Tibial artery (tissue), 4 donors: ENCODE data around the gene MOXD1.

ENCODE experiments used
- DNase-seq, 2 donors: peaks; one replicate each; pipeline ENCODE4 v3.0.0-alpha.2; 2019
- H3K27ac ChIP-seq, 2 donors: fragments of 200-600 bp; sonication (generic) in 1 of 2; 1 replicate in 1 of 2; 2 replicates in 1 of 2; pipeline ENCODE4 v1.5.1; 2018 to 2019; ENCODE audit warnings: mild to moderate bottlenecking in 1 of 2
- H3K27me3 ChIP-seq, 2 donors: fragments of 200-600 bp; sonication (generic) in 1 of 2; one replicate each; pipeline versions ENCODE4 v1.5.1 to v1.6.0; 2016 to 2019
- H3K36me3 ChIP-seq, 3 donors: fragments of 200-600 bp; sonication (generic) in 2 of 3; one replicate each; pipeline ENCODE4 v1.5.1; 2016 to 2019; ENCODE audit warnings: mild to moderate bottlenecking in 2 of 3
- H3K4me1 ChIP-seq, 4 donors: fragments of 200-600 bp; sonication (generic) in 2 of 4; 1 replicate in 3 of 4; 2 replicates in 1 of 4; pipeline ENCODE4 v1.5.1; 2016 to 2019
- H3K4me3 ChIP-seq, 2 donors: fragments of 200-600 bp; sonication (generic) in 1 of 2; 1 replicate in 1 of 2; 2 replicates in 1 of 2; pipeline ENCODE4 v1.5.1; 2018 to 2019; ENCODE audit warnings: mild to moderate bottlenecking in 2 of 2
- H3K9me3 ChIP-seq, 3 donors: fragments of 200-600 bp; sonication (generic) in 1 of 3; one replicate each; pipeline ENCODE4 v1.5.1; 2016 to 2019
- CTCF ChIP-seq, 2 experiments: fragments of 200-600 bp in 1 of 2; fragments of 450-650 bp in 1 of 2; IDR thresholded peaks; one replicate each; pipeline ENCODE4 v1.5.1; 2017 to 2019; ENCODE audit warnings: antibody characterized with exemption in 2 of 2, mild to moderate bottlenecking in 1 of 2, moderate library complexity in 1 of 2
- intact Hi-C: fragments of 100-400 bp; cut with DNase I; formaldehyde crosslinking; loops from one replicate; pipeline ENCODE4 v1.15.0; 2023; ENCODE audit warnings: low total_unique reads

Gene MOXD1

GRCh38 chr6:132390451-132390850, 10.8 kb downstream of the MOXD1 start:
- Histone ChIP-seq H3K4me3 (no peak overlapping the region), H3K27me3 (peaks cover 0 to 4% of the 10 kb centered on the region in 2 donors), H3K4me1 (no peaks in the 10 kb centered on the region), H3K27ac (no peak overlapping the region), H3K36me3 (no peaks in the 10 kb centered on the region), H3K9me3 (peaks cover 0 to 16% (median 10%) of the 10 kb centered on the region in 3 donors)
- intact Hi-C loops = no loop called here
- TF ChIP-seq CTCF (IDR thresholded peaks at IDR 0.05) = no peak
- DNase-seq = no peak

- H3K27me3 ChIP-seq = peaks cover 0 to 4% of the 10 kb centered on the region in 2 donors
- intact Hi-C loops = no loop called here
- TF ChIP-seq CTCF (IDR thresholded peaks at IDR 0.05) = no peak
- H3K4me3 ChIP-seq = no peak overlapping the region
- H3K27ac ChIP-seq = no peak overlapping the region
- no peak for DNase-seq
- peaks cover 0 to 13% (median 9%) of the 10 kb centered on the region in 3 donors for H3K9me3 ChIP-seq
- no peaks in the 10 kb centered on the region for H3K4me1 ChIP-seq
- H3K36me3 ChIP-seq = no peaks in the 10 kb centered on the region
Measured at GRCh38 chr6:132390017-132390416, 11.3 kb downstream of the MOXD1 start.

- intact Hi-C loops = no loop called here
- TF ChIP-seq CTCF (IDR thresholded peaks at IDR 0.05) = no peak
- no peak overlapping the region for H3K4me3 ChIP-seq
- no peaks in the 10 kb centered on the region for H3K27me3 ChIP-seq
- H3K36me3 ChIP-seq = no peaks in the 10 kb centered on the region
- peaks cover 0 to under 1% (median 0%) of the 10 kb centered on the region in 3 donors for H3K9me3 ChIP-seq
- no peak for DNase-seq
- no peak overlapping the region for H3K27ac ChIP-seq
- H3K4me1 ChIP-seq = no peaks in the 10 kb centered on the region
Measured at GRCh38 chr6:132388291-132388690, 13.0 kb downstream of the MOXD1 start.

- Histone ChIP-seq H3K27ac (no peak overlapping the region), H3K9me3 (no peaks in the 10 kb centered on the region), H3K4me1 (no peaks in the 10 kb centered on the region), H3K27me3 (no peaks in the 10 kb centered on the region), H3K36me3 (no peaks in the 10 kb centered on the region), H3K4me3 (no peak overlapping the region)
- DNase-seq = no peak
- no peak for TF ChIP-seq CTCF (IDR thresholded peaks at IDR 0.05)
- intact Hi-C loops = no loop called here
Measured at GRCh38 chr6:132382630-132383175, 18.6 kb downstream of the MOXD1 start.

GRCh38 chr6:132381381-132381780, 19.9 kb downstream of the MOXD1 start:
- Histone ChIP-seq H3K4me1 (no peaks in the 10 kb centered on the region), H3K4me3 (no peak overlapping the region), H3K27me3 (no peaks in the 10 kb centered on the region), H3K36me3 (no peaks in the 10 kb centered on the region), H3K9me3 (no peaks in the 10 kb centered on the region), H3K27ac (no peak overlapping the region)
- intact Hi-C loops = no loop called here
- DNase-seq = no peak
- no peak for TF ChIP-seq CTCF (IDR thresholded peaks at IDR 0.05)
